Tibial nerve (tissue), 4 donors: ENCODE data around the gene KRT14. TPM values are rescaled to one million over a fixed set of nuclear protein-coding genes. Genes with fewer than 3 reads are reported as not detected.
"Not testable (repeated sequence)": the region's sequence is repeated elsewhere in the genome, so short reads cannot be mapped to it uniquely, and the experiment has no call there.

Experiments
- DNase-seq, 2 donors: peaks; one replicate each; pipeline ENCODE4 v3.0.0-alpha.2; 2019; ENCODE audit warnings: low spot score in 2 of 2
- H3K27ac ChIP-seq, 4 donors: fragments of 200-600 bp; sonication (generic) in 3 of 4; one replicate each; pipeline ENCODE4 v1.5.1; 2017 to 2019; ENCODE audit warnings: mild to moderate bottlenecking in 1 of 4
- H3K27me3 ChIP-seq, 2 donors: fragments of 200-600 bp; sonication (generic) in 1 of 2; one replicate each; pipeline versions ENCODE4 v1.5.1 to v1.6.0; 2017 to 2019
- H3K36me3 ChIP-seq, 3 donors: fragments of 200-600 bp; sonication (generic); one replicate each; pipeline ENCODE4 v1.5.1; 2018 to 2019
- H3K4me1 ChIP-seq, 4 donors: fragments of 200-600 bp; sonication (generic) in 3 of 4; one replicate each; pipeline ENCODE4 v1.5.1; 2017 to 2019
- H3K4me3 ChIP-seq, 4 donors: fragments of 200-600 bp; sonication (generic) in 3 of 4; one replicate each; pipeline ENCODE4 v1.5.1; 2017 to 2019; ENCODE audit warnings: mild to moderate bottlenecking in 1 of 4, moderate library complexity in 1 of 4
- H3K9me3 ChIP-seq, 4 donors: fragments of 200-600 bp; sonication (generic) in 3 of 4; one replicate each; pipeline ENCODE4 v1.5.1; 2017 to 2019
- CTCF ChIP-seq, 5 experiments: fragments of 200-600 bp in 3 of 5; fragments of 450-650 bp in 2 of 5; sonication (generic) in 3 of 5; IDR thresholded peaks; one replicate each; pipeline ENCODE4 v1.5.1; 2016 to 2019; ENCODE audit warnings: antibody characterized with exemption in 5 of 5, mild to moderate bottlenecking in 3 of 5, moderate library complexity in 2 of 5
- EP300 ChIP-seq, 2 donors: sonication (generic); formaldehyde crosslinking; IDR thresholded peaks; one replicate each; pipeline ENCODE4 v1.6.1; 2017; ENCODE audit warnings: antibody characterized with exemption in 2 of 2, mild to moderate bottlenecking in 1 of 2
- POLR2A ChIP-seq, 2 donors: fragments of 450-650 bp; IDR thresholded peaks; one replicate each; pipeline ENCODE4 v1.6.1; 2017; ENCODE audit warnings: antibody characterized with exemption in 2 of 2, mild to moderate bottlenecking in 2 of 2, moderate library complexity in 2 of 2
- WGBS, 2 donors: methylation state at CpG; one replicate each; pipeline ENCODE4 v1.1.5; 2018; 5-methylcytosine and 5-hydroxymethylcytosine counted together
- total RNA-seq, 4 donors: library from RNA; depleted of rRNA; stranded (reverse); fragments of >200 nt; gene quantifications; one replicate each; pipeline ENCODE4 v1.1.0, GENCODE V29; 2016

The KRT14 gene
- total RNA-seq, 4 donors from 2014 or later = 8.4 to 57.8 (median 34.0) TPM

DNA sequence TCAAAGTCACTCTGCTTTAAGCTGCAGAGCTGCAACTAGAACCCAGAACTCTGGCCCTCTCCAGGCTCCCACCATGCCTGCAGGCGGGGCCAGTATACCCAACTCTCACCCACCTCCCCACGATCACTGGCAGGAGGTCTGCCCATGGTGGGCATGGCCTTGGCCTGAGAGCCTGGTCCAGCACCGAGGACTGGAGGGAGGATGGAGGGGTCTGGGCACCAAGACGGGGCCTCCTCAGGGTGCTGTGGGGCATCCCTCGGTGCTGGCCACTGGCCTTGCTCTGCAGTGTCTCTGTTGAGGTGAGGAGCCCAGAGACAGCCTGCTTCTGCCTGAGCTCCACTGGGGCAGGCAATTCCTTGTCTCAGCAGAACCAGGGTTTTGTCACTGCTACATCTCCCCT is 27.4 kb upstream of the KRT14 start:
- TF ChIP-seq CTCF (IDR thresholded peaks at IDR 0.05) (no peak), EP300 (IDR thresholded peaks at IDR 0.05) (no peak), POLR2A (IDR thresholded peaks at IDR 0.05) (no peak)
- Histone ChIP-seq H3K36me3 (no peaks in the 10 kb centered on the region), H3K27ac (no peak overlapping the region), H3K4me1 (peaks cover 0 to 3% (median 0%) of the 10 kb centered on the region in 4 donors), H3K9me3 (no peaks in the 10 kb centered on the region), H3K27me3 (no peaks in the 10 kb centered on the region), H3K4me3 (no peak overlapping the region)
- DNase-seq = no peak
- WGBS, 2 donors = 73% methylated on average over 3 of the region's 5 CpGs; no CpG with 5 or more reads in 1 of the 2 donors

- no peaks in the 10 kb centered on the region for H3K36me3 ChIP-seq
- H3K9me3 ChIP-seq = no peaks in the 10 kb centered on the region
- H3K4me1 ChIP-seq = peaks cover 0 to 3% (median 0%) of the 10 kb centered on the region in 4 donors
- no peak for TF ChIP-seq POLR2A (IDR thresholded peaks at IDR 0.05)
- TF ChIP-seq CTCF (IDR thresholded peaks at IDR 0.05) = no peak
- no peak for TF ChIP-seq EP300 (IDR thresholded peaks at IDR 0.05)
- DNase-seq = no peak
- no peak overlapping the region for H3K4me3 ChIP-seq
- H3K27ac ChIP-seq = no peak overlapping the region
- no peaks in the 10 kb centered on the region for H3K27me3 ChIP-seq
- WGBS, 2 donors = 82 to 85% methylated on average over 9 to 10 of the region's 11 CpGs
Measured at GRCh38 chr17:41613277-41614082, 26.8 kb upstream of the KRT14 start.

GRCh38 chr17:41612376-41613160 is 25.9 kb upstream of the KRT14 start, which contains the start of gene KRT16:
TSS of gene KRT16 (minus strand) at chr17:41612767. CDS start at chr17:41612688, 79 bp downstream.
- 64 to 74% methylated on average over 26 to 30 of the region's 31 CpGs for WGBS, 2 donors
- not testable (repeated sequence) for DNase-seq, H3K9me3 ChIP-seq, H3K27ac ChIP-seq, H3K36me3 ChIP-seq, H3K27me3 ChIP-seq, H3K4me3 ChIP-seq, H3K4me1 ChIP-seq

DNA sequence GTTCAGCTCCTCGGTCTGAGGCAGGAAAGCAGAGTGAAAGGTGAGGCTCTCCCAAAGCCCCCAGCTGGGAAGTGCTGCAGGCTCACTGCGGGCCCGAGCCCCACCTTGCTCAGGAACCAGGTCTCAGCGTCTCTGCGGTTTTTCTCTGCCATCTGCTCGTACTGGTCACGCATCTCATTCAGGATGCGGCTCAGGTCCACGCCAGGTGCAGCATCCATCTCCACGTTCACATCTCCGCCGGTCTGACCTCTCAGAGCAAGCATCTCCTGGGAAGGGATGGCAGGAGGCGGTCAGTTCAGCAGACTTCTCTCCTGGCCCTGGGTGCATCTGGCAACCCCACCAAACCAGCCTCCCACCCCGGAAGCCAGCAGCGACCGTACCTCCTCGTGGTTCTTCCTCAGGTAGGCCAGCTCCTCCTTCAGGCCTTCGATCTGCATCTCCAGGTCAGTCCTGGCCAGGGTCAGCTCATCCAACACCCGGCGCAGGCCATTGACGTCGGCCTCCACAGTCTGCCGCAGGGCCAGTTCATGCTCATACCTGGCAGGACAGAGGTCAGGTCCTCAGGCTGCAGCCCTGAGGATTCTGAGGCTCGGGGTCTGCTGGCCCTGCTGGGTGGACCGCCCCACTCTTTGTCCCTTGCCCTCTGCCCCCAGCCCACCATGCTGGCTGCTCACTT is 24.4 kb upstream of the KRT14 start:
- TF ChIP-seq CTCF (IDR thresholded peaks at IDR 0.05) (no peak), EP300 (IDR thresholded peaks at IDR 0.05) (no peak), POLR2A (IDR thresholded peaks at IDR 0.05) (no peak)

DNA sequence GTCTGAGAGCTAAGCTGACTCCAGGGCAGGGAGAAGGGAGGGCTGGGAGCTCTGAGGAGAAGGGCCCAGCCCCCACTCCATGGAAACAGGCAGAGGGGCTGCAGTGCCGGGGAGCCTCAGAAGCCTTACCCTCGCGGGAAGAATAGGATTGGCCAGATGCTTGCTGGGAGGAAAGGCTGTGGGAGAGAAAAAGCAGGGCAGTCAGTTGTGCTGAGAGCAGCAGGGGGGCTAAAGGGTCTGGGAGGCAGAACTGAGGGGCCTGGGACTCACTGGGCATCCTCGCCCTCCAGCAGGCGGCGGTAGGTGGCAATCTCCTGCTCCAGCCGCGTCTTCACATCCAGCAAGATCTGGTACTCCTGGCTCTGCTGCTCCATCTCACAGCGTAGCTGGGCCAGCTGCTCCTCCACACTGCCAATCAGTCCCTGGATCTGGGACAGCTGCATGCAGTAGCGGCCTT is 23.4 kb upstream of the KRT14 start:
- peaks cover 0 to 21% (median 4%) of the 10 kb centered on the region in 4 donors for H3K9me3 ChIP-seq
- not testable (repeated sequence) for H3K4me3 ChIP-seq, DNase-seq, H3K27ac ChIP-seq, H3K27me3 ChIP-seq, H3K4me1 ChIP-seq, H3K36me3 ChIP-seq
- 10 to 17% methylated on average over 10 of the region's 10 CpGs for WGBS, 2 donors
- TF ChIP-seq CTCF (IDR thresholded peaks at IDR 0.05) = peak in 1 of 5 experiments; percentile 7

More for the DNA sequence above, 24.4 kb upstream of the KRT14 start:
- no peaks in the 10 kb centered on the region for H3K27me3 ChIP-seq
- H3K27ac ChIP-seq = no peak overlapping the region
- H3K36me3 ChIP-seq = no peaks in the 10 kb centered on the region
- H3K4me3 ChIP-seq = no peak overlapping the region
- 84 to 96% methylated on average over 24 to 25 of the region's 25 CpGs for WGBS, 2 donors
- H3K4me1 ChIP-seq = peaks cover 0 to 3% (median 0%) of the 10 kb centered on the region in 4 donors
- peaks cover 0 to 17% (median 4%) of the 10 kb centered on the region in 4 donors for H3K9me3 ChIP-seq
- DNase-seq = no peak

DNA sequence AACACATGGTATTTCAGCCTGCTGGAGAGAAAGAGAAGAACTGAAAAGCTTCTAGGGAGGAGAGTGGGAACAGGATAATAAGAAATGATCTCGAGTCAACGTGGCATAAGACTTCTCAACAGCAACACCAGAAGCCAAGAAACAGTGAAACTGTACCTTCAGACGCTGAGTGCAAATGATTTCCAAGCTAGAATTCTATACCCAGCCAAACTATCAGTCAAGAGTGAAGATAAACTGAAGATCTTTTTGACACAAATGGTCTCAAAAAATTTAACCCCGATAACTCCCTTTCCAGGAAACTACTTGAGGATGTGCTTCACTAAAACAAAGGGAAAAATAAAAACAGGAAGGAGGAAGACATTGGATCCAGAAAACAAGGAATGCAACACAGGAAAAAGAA is 20.2 kb upstream of the KRT14 start:
- not testable (repeated sequence) for DNase-seq, H3K4me1 ChIP-seq, H3K36me3 ChIP-seq, H3K4me3 ChIP-seq, H3K27me3 ChIP-seq, H3K27ac ChIP-seq
- 73 to 94% methylated on average over 4 of the region's 4 CpGs for whole genome bisulfite sequencing, 2 donors
- H3K9me3 ChIP-seq = peaks cover 0 to 21% (median 4%) of the 10 kb centered on the region in 4 donors
